GM12878 (cell line): ENCODE results near the gene NRM. TPM values are rescaled to one million over a fixed set of nuclear protein-coding genes. Genes with fewer than 3 reads are reported as not detected.

Experiments used
- ATF2 ChIP-seq: IDR thresholded peaks from 2 replicates; pipeline ENCODE4 v1.6.1; 2012; ENCODE audit warnings: low read length, inconsistent platforms
- BACH1 ChIP-seq: fragments of 450-650 bp; IDR thresholded peaks from 2 replicates; pipeline ENCODE4 v1.6.1; 2017; ENCODE audit warnings: mild to moderate bottlenecking, borderline replicate concordance
- BCL11A ChIP-seq: IDR thresholded peaks from 2 replicates; pipeline ENCODE4 v1.6.1; 2011; ENCODE audit warnings: low read depth, low read length
- CHD1 ChIP-seq: IDR thresholded peaks from 2 replicates; pipeline ENCODE4 v1.6.1; 2012; ENCODE audit warnings: low read depth, low read length, improper control_type of control experiment
- CHD4 ChIP-seq: fragments of 200-600 bp; sonication (generic); IDR thresholded peaks from 2 replicates; pipeline ENCODE4 v1.6.1; 2016; ENCODE audit warnings: mild to moderate bottlenecking
- DPF2 ChIP-seq: fragments of 450-650 bp; IDR thresholded peaks from 2 replicates; pipeline ENCODE4 v1.6.1; 2017; ENCODE audit warnings: mild to moderate bottlenecking
- E4F1 ChIP-seq: fragments of 450-650 bp; IDR thresholded peaks from 2 replicates; pipeline ENCODE4 v1.6.1; 2018; ENCODE audit warnings: borderline replicate concordance, mild to moderate bottlenecking; ENCODE audit not compliant: partially characterized antibody
- FOS ChIP-seq: IDR thresholded peaks from 3 replicates; pipeline ENCODE4 v1.6.1; 2011; ENCODE audit warnings: borderline replicate concordance; ENCODE audit not compliant: insufficient read length; ENCODE audit errors: extremely low read depth
- GATAD2B ChIP-seq: fragments of 450-650 bp; conservative IDR thresholded peaks from 2 replicates; pipeline ENCODE4 v1.6.1; 2017; ENCODE audit warnings: low read depth, mild to moderate bottlenecking, moderate library complexity
- JUNB ChIP-seq: IDR thresholded peaks from 2 replicates; pipeline ENCODE4 v1.6.1; 2016; ENCODE audit warnings: antibody characterized with exemption, mild to moderate bottlenecking
- JUND ChIP-seq: IDR thresholded peaks from 2 replicates; pipeline ENCODE4 v1.6.1; 2012; ENCODE audit warnings: low read depth, mild to moderate bottlenecking, low read length, improper control_type of control experiment, moderate library complexity
- LARP7 ChIP-seq: fragments of 450-650 bp; IDR thresholded peaks from 2 replicates; pipeline ENCODE4 v1.6.1; 2017; ENCODE audit warnings: mild to moderate bottlenecking
- NFYB ChIP-seq: IDR thresholded peaks from 2 replicates; pipeline ENCODE4 v1.6.1; 2011; ENCODE audit warnings: low read depth, mild to moderate bottlenecking, low read length, improper control_type of control experiment, moderate library complexity; ENCODE audit not compliant: insufficient read depth
- PBX3 ChIP-seq: IDR thresholded peaks from 2 replicates; pipeline ENCODE4 v1.6.1; 2011; ENCODE audit warnings: mild to moderate bottlenecking, low read depth, low read length, moderate library complexity; ENCODE audit not compliant: insufficient replicate concordance
- POLR2A ChIP-seq: IDR thresholded peaks from 2 replicates; pipeline ENCODE4 v1.6.1; 2011; ENCODE audit warnings: low read depth, mild to moderate bottlenecking, low read length
- POLR2AphosphoS5 ChIP-seq: IDR thresholded peaks from 2 replicates; pipeline ENCODE4 v1.6.1; 2011; ENCODE audit warnings: mild to moderate bottlenecking, low read length, inconsistent platforms
- PRDM15 ChIP-seq: fragments of 450-650 bp; formaldehyde crosslinking; IDR thresholded peaks from 2 replicates; pipeline ENCODE4 v1.4.0; 2020; ENCODE audit warnings: mild to moderate bottlenecking, moderate library complexity
- SIN3A ChIP-seq: IDR thresholded peaks from 2 replicates; pipeline ENCODE4 v1.6.1; 2012; ENCODE audit warnings: low read depth, low read length, improper control_type of control experiment
- SMAD1 ChIP-seq: fragments of 450-650 bp; IDR thresholded peaks from 2 replicates; pipeline ENCODE4 v1.6.1; 2018; ENCODE audit warnings: mild to moderate bottlenecking, low read depth; ENCODE audit not compliant: partially characterized antibody
- SP1 ChIP-seq: IDR thresholded peaks from one replicate; pipeline ENCODE4 v1.6.1; 2011; ENCODE audit warnings: low read depth, low read length
- YBX1 ChIP-seq: fragments of 450-650 bp; IDR thresholded peaks from 2 replicates; pipeline ENCODE4 v1.6.1; 2016; ENCODE audit warnings: antibody characterized with exemption
- ZNF384 ChIP-seq: IDR thresholded peaks from 2 replicates; pipeline ENCODE4 v1.6.1; 2012; ENCODE audit warnings: low read depth, mild to moderate bottlenecking, low read length, improper control_type of control experiment, borderline replicate concordance
- polyA plus RNA-seq, 11 experiments: library from polyadenylated mRNA; depleted of rRNA in 4 of 11; unstranded in 6 of 11; stranded (reverse) in 5 of 11; fragments of >200 nt; fragmentation: Nextera tagmentation in 4 of 11; fragmentation: Illumina TruSeq in 1 of 11; extraction: Ambion mirVana in 4 of 11; extraction: Trizol in 1 of 11; gene quantifications; 1 replicate in 1 of 11; 2 replicates in 10 of 11; pipeline versions ENCODE4 v1.2.1 to v1.2.3, GENCODE V29; 2011 to 2016; ENCODE audit warnings: inconsistent platforms in 2 of 11, missing spikeins in 2 of 11, low read depth in 1 of 11
- total RNA-seq, 4 experiments: library from RNA; depleted of rRNA in 3 of 4; stranded (reverse); fragments of >200 nt in 3 of 4; fragmentation: Illumina TruSeq in 1 of 4; extraction: Trizol in 1 of 4; gene quantifications; 2 replicates each; pipeline versions ENCODE4 v1.2.1 to v1.2.3, GENCODE V29; 2013 to 2021

NRM gene
- total and polyA plus RNA-seq, 10 of the 15 experiments (the other 5 are each of a cell fraction or from before 2014, with no cell fraction given): 15.4 to 46.7 (median 29.0) TPM

GRCh38 chr6:30686908-30687658 is 3.7 kb downstream of the NRM start (continued):
- 0 out of 2 replicates have a peak, but pooled peaks have one; percentile 54 for TF ChIP-seq PRDM15
- peak; percentile 66 for TF ChIP-seq SIN3A
- no peak for TF ChIP-seq YBX1
- TF ChIP-seq POLR2AphosphoS5: peak; percentile 82; the same call in 1 of the 2 replicates
- TF ChIP-seq BACH1: peak; percentile 96
- TF ChIP-seq DPF2: peak; percentile 89
- TF ChIP-seq SMAD1: peak; percentile 58
- TF ChIP-seq SP1: peak; percentile 89
- peak; percentile 96 for TF ChIP-seq GATAD2B
- peak; percentile 62 for TF ChIP-seq POLR2A
- no peak for TF ChIP-seq PBX3
- TF ChIP-seq BCL11A: peak; percentile 68; the same call in 1 of the 2 replicates
- TF ChIP-seq NFYB: peak; percentile 67; the same call in 1 of the 2 replicates
- no peak for TF ChIP-seq ATF2
- no peak for TF ChIP-seq CHD1
- no peak for TF ChIP-seq JUNB
- no peak for TF ChIP-seq FOS
- TF ChIP-seq CHD4: no peak
- no peak for TF ChIP-seq E4F1
- no peak for TF ChIP-seq JUND
- TF ChIP-seq LARP7: peak; percentile 84
- no peak for TF ChIP-seq ZNF384
